ACC112 (cell line): Measurements from ENCODE around the gene MIB2.
"Not testable (repeated sequence)": the region's sequence is repeated elsewhere in the genome, so short reads cannot be mapped to it uniquely, and the experiment has no call there.

Source experiments
- H2AFZ ChIP-seq: fragments of 200-600 bp; sonication (generic); one replicate; pipeline ENCODE4 v1.6.0; 2017; ENCODE audit warnings: antibody characterized with exemption, low read length; ENCODE audit not compliant: unreplicated experiment
- H3K27ac ChIP-seq: fragments of 200-600 bp; sonication (generic); 2 replicates; pipeline ENCODE4 v1.5.1; 2014; ENCODE audit warnings: low read depth, mild to moderate bottlenecking, antibody characterized with exemption, low read length, moderate library complexity
- H3K27me3 ChIP-seq: fragments of 200-600 bp; sonication (generic); 2 replicates; pipeline ENCODE4 v1.6.1; 2014; ENCODE audit warnings: mild to moderate bottlenecking, antibody characterized with exemption, low read length, moderate library complexity, mixed read lengths; ENCODE audit not compliant: insufficient read depth
- H3K36me3 ChIP-seq: fragments of 200-600 bp; sonication (generic); 2 replicates; pipeline ENCODE4 v1.6.1; 2016; ENCODE audit warnings: mild to moderate bottlenecking, antibody characterized with exemption, low read length, moderate library complexity, mixed read lengths; ENCODE audit not compliant: insufficient read depth
- H3K4me1 ChIP-seq: fragments of 200-600 bp; sonication (generic); one replicate; pipeline ENCODE4 v1.6.1; 2016; ENCODE audit warnings: low read length, mixed read lengths; ENCODE audit not compliant: insufficient read depth, unreplicated experiment, control insufficient read depth
- H3K4me3 ChIP-seq: fragments of 200-600 bp; sonication (generic); 2 replicates; pipeline ENCODE4 v1.5.1; 2014; ENCODE audit warnings: mild to moderate bottlenecking, low read depth, low read length
- H3K79me2 ChIP-seq: fragments of 200-600 bp; sonication (generic); one replicate; pipeline ENCODE4 v1.6.0; 2016; ENCODE audit warnings: low read length; ENCODE audit not compliant: control insufficient read depth, unreplicated experiment, insufficient read depth

MIB2 gene

DNA sequence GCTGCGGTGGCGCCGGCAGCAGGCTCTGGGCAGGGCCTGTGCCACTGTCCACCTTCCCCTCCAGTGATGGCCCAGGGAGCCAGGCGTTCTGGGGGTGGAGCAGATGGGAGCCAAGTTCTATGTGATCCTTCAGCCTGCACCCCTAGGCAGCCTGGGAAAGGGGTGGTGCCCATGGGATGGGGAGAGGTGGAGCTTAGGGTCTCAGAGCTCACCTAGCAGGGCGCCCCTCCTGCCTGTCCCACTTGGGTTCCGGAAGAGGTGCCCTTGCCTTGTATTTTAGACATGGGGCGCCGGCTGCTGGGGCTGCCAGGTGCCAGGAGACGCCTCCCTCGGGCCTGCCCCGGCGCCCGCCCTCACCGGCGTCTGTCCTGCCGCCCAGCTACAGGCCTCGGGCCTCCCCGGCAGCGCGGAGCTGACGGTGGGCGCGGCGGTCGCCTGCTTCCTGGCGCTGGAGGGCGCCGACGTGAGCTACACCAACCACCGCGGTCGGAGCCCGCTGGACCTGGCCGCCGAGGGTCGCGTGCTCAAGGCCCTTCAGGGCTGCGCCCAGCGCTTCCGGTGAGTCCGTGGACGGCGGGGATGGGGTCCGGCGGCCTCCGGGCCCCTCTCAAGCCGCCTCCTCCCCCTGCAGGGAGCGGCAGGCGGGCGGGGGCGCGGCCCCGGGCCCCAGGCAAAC, 13.6 kb downstream of the MIB2 start:
- Histone ChIP-seq H2AFZ (no peak overlapping the region), H3K36me3 (no peaks in the 10 kb centered on the region), H3K4me3 (no peak overlapping the region), H3K4me1 (no peaks in the 10 kb centered on the region), H3K27ac (no peak overlapping the region), H3K27me3 (peaks cover 7% of the 10 kb centered on the region; the same call in 1 of the 2 replicates), H3K79me2 (no peaks in the 10 kb centered on the region)

DNA sequence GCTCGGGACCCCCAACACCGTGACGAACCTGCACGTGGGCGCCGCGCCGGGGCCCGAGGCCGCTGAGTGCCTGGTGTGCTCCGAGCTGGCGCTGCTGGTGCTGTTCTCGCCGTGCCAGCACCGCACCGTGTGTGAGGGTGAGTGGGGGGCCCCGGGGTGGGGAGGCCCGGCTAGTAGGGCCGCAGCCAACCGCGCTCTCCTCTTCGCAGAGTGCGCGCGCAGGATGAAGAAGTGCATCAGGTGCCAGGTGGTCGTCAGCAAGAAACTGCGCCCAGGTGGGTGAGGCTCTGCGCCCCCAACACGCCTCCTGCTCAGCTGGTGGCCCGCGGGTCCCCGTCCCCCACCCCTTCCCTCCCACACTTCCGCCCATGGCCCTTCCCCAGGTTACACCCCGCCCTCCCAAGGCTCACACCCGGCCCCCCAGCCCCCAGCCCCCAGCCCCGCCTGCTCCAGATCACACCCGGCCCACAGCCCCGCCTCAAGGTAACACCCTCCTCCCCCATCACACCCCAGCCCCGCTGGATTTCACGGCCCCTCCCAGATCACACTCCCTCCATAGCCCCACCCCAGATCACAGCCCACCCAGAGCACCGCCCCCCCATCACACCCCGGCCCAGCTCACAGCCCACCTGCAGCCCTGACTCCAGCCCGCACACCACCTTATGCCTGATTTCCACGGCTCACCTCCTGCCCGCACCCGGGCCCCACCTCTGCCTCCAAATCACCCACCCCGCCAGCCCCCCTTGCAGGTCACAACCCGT, 14.3 kb downstream of the MIB2 start:
- H3K4me3 ChIP-seq, result no peak overlapping the region

DNA sequence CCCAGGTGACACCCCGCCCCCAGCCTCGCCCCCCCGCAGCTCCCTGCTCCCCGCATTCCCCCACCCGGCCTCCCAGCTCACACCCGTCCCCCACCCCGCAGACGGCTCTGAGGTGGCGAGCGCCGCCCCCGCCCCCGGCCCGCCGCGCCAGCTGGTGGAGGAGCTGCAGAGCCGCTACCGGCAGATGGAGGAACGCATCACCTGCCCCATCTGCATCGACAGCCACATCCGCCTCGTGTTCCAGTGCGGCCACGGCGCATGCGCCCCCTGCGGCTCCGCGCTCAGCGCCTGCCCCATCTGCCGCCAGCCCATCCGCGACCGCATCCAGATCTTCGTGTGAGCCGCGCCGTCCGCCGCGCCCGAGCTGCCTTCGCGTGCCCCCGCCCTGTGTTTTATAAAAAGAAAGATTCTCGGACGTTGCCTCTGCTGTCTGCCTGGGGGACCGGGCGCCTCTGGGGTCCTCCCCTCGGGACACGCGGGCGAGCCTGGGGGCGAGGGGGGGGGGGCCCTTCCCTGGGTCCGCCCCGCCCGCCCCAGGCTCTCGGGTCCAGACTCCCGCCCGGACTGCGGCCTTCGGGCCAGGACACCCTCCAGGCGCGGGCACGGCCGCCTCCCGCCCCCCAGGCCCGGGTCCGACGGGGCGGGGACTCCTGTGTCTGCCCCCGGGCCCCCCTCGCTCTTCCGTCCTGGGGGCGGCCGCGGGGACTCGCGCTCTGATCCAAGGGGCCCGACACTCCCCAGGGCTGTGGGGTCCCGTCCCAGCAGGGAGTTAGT, 15.1 kb downstream of the MIB2 start:
- no peaks in the 10 kb centered on the region for H3K4me1 ChIP-seq
- peaks cover 7% of the 10 kb centered on the region; the same call in 1 of the 2 replicates for H3K27me3 ChIP-seq
- H2AFZ ChIP-seq, result no peak overlapping the region
- H3K4me3 ChIP-seq, result no peak overlapping the region
- H3K79me2 ChIP-seq, result no peaks in the 10 kb centered on the region
- no peak overlapping the region for H3K27ac ChIP-seq
- H3K36me3 ChIP-seq, result no peaks in the 10 kb centered on the region

More for the DNA sequence above, 14.3 kb downstream of the MIB2 start:
- Histone ChIP-seq H3K79me2 (no peaks in the 10 kb centered on the region), H3K27ac (no peak overlapping the region), H3K27me3 (peaks cover 7% of the 10 kb centered on the region; the same call in 1 of the 2 replicates), H3K36me3 (no peaks in the 10 kb centered on the region), H2AFZ (no peak overlapping the region), H3K4me1 (no peaks in the 10 kb centered on the region)

GRCh38 chr1:1630965-1631781, 15.9 kb downstream of the MIB2 start:
- H3K27ac ChIP-seq, result no peak overlapping the region
- peaks cover 7% of the 10 kb centered on the region; the same call in 1 of the 2 replicates for H3K27me3 ChIP-seq
- H2AFZ ChIP-seq, result no peak overlapping the region
- H3K79me2 ChIP-seq, result no peaks in the 10 kb centered on the region
- no peak overlapping the region for H3K4me3 ChIP-seq
- H3K36me3 ChIP-seq, result no peaks in the 10 kb centered on the region
- no peaks in the 10 kb centered on the region for H3K4me1 ChIP-seq

GRCh38 chr1:1631782-1632420, 16.6 kb downstream of the MIB2 start, which contains the start of gene MMP23B:
Gene MMP23B, plus strand, starts transcription at chr1:1632173. Its CDS starts 46 bp downstream, at chr1:1632219.
- H2AFZ ChIP-seq, result no peak within 1 kb of the TSS
- peaks cover 7% of the 10 kb centered on the region; the same call in 1 of the 2 replicates for H3K27me3 ChIP-seq
- H3K36me3 ChIP-seq, result no peaks in the 10 kb centered on the region
- no peak within 1 kb of the TSS for H3K27ac ChIP-seq
- H3K79me2 ChIP-seq, result no peaks in the 10 kb centered on the region
- H3K4me3 ChIP-seq, result no peak within 1 kb of the TSS
- H3K4me1 ChIP-seq, result no peaks in the 10 kb centered on the region

GRCh38 chr1:1633409-1633808, 18.1 kb downstream of the MIB2 start:
- H3K36me3 ChIP-seq, H3K27ac ChIP-seq, H2AFZ ChIP-seq, H3K4me3 ChIP-seq, H3K79me2 ChIP-seq, H3K4me1 ChIP-seq, H3K27me3 ChIP-seq: not testable (repeated sequence)

DNA sequence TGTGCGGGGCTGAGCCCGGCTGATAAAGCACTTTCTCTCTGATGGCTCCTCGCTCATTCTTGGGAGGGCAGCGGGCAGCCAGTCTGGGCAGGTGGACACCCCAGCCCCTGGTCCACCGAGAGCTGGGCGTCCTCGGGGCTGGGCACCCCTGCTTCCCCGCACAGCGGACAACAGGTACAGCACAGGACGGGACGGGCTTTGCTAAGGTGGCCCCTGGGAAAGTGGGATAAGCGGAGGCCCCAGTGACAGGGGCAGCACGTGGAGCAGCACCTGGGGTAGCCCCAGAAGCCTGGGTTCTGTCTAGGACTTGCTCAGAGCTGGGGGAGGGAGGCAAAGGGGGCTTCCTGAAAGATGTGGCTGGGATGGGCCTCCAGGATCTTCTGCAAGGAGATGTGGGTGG, 19.3 kb downstream of the MIB2 start:
- H2AFZ ChIP-seq, H3K27me3 ChIP-seq, H3K36me3 ChIP-seq, H3K4me1 ChIP-seq, H3K79me2 ChIP-seq, H3K4me3 ChIP-seq, H3K27ac ChIP-seq: not testable (repeated sequence)

GRCh38 chr1:1636621-1637478, 21.6 kb downstream of the MIB2 start:
- not testable (repeated sequence) for H2AFZ ChIP-seq, H3K27me3 ChIP-seq, H3K4me1 ChIP-seq, H3K4me3 ChIP-seq, H3K79me2 ChIP-seq, H3K36me3 ChIP-seq, H3K27ac ChIP-seq

- not testable (repeated sequence) for H3K4me1 ChIP-seq, H3K27ac ChIP-seq, H3K79me2 ChIP-seq, H3K36me3 ChIP-seq, H2AFZ ChIP-seq, H3K4me3 ChIP-seq, H3K27me3 ChIP-seq
These were observed 22.2 kb downstream of the MIB2 start for GRCh38 chr1:1637479-1637875.
